Measurements from ENCODE around the gene FSTL1. TPM values are rescaled to one million over a fixed set of nuclear protein-coding genes. Genes with fewer than 3 reads are reported as not detected.

FSTL1 gene
- total RNA-seq, 2 experiments from 2014 or later = 1.0 to 2.9 TPM

DNA sequence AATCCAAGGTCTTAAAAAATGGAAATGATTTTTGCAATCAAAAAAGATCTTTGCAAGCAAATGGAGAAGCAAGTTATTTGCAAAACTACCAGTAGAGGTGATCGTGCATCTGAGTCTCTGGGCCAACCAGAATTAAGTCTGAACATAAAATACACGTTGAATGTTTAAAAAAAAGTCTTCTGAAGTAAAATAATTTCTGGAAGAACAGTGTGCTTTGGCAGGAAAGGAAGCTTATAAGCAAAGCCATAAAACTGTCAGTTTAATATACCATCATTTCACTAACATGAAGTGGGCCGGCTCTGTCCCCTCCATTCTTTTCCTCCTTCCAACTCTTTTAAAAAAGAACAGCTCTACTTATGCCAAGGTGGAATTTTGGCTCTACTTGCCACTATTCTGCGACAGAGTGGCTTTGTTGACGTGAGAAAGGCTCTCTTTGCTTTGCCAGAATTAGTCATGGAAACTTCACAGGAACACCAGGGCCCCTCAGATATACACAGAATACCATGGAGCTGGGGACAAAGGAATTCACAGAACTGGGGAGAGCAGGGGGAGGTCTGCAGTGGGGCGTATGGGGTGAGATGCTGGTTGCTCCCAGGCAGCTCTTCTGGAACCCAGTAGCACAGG is 29.8 kb downstream of the FSTL1 start:
- no peaks in the 10 kb centered on the region for H3K27me3 Mint-ChIP-seq
- peaks cover 6% of the 10 kb centered on the region for H3K4me1 Mint-ChIP-seq (ENCODE audit: low read depth)
- ChIA-PET POLR2A (no interaction called here), CTCF (interaction anchor here (1.4 to 4.2 kb wide), 2 partner anchors 138 to 176 kb away, joined by 3 to 29 read pairs; no protein-coding TSS in a partner anchor)
- no peak overlapping the region for H3K4me3 Mint-ChIP-seq
- ATAC-seq = no peak
- TF ChIP-seq CTCF (IDR thresholded peaks at IDR 0.05) = no peak
- no peak for DNase-seq
- intact Hi-C loops (cut with micrococcal nuclease) = no loop called here
- H3K27ac Mint-ChIP-seq = no peak overlapping the region
- H3K36me3 Mint-ChIP-seq (ENCODE audit: low read depth) = no peaks in the 10 kb centered on the region
- no peaks in the 10 kb centered on the region for H3K9me3 Mint-ChIP-seq

- no peaks in the 10 kb centered on the region for H3K27me3 Mint-ChIP-seq
- H3K27ac Mint-ChIP-seq = no peak overlapping the region
- ATAC-seq (no peak), DNase-seq (no peak)
- intact Hi-C loops (cut with micrococcal nuclease) = no loop called here
- ChIA-PET CTCF (interaction anchor here (0.7 to 4.2 kb wide), 3 partner anchors 138 to 175 kb away, joined by 3 to 29 read pairs (median 5); no protein-coding TSS in a partner anchor), POLR2A (no interaction called here)
- TF ChIP-seq CTCF (IDR thresholded peaks at IDR 0.05) = no peak
- no peak overlapping the region for H3K4me3 Mint-ChIP-seq
- H3K36me3 Mint-ChIP-seq (ENCODE audit: low read depth) = no peaks in the 10 kb centered on the region
- peaks cover 6% of the 10 kb centered on the region for H3K4me1 Mint-ChIP-seq (ENCODE audit: low read depth)
- no peaks in the 10 kb centered on the region for H3K9me3 Mint-ChIP-seq
These were observed 30.4 kb downstream of the FSTL1 start for GRCh38 chr3:120420360-120420759.

- ChIA-PET POLR2A (no interaction called here), CTCF (interaction anchor here (0.7 to 4.6 kb wide), 8 partner anchors 10 to 175 kb away, joined by 3 to 131 read pairs (median 8); no protein-coding TSS in a partner anchor)
These were observed 31.0 kb downstream of the FSTL1 start for GRCh38 chr3:120419797-120420196.

DNA sequence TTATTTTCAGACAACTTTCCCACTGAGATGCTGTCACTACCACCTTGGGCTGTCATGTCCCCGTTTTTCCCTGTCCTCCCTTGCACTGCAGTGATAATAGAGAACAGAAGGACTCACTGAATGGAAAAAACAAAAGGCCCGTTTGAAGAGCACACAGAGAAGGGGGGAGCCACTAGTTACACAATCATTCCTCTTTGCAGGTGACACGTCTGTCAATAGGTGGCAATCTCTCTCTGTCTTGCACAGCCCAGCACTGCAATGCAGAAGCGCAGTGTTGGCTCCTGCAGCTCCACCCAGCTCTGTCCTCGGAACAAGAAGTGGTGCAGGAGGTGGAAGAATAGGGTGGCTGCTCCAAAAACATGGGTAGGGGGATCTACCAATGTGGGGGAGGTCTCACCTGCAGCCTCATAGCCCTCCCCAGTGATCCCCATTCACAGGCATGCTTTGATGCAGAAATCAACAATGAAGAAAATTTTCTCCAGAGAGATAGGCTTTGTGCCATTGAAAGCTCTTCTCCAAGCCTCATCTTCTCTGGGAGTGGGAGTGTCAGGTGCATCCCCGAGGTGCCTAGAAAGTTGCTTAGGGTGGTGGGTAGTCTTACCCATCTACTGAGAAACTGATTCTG is 31.8 kb downstream of the FSTL1 start:
- DNase-seq (peak; percentile 40), ATAC-seq (peak; percentile 58)
- no peaks in the 10 kb centered on the region for H3K36me3 Mint-ChIP-seq (ENCODE audit: low read depth)
- CTCF ChIA-PET = interaction anchor here (0.7 to 4.6 kb wide), 13 partner anchors 10 to 527 kb away, joined by 3 to 131 read pairs (median 12); partner anchors contain the start of genes LRRC58 and NDUFB4
- no peaks in the 10 kb centered on the region for H3K27me3 Mint-ChIP-seq
- intact Hi-C loops (cut with micrococcal nuclease) = loop anchor here (5.0 kb wide), 2 partner anchors 72 to 138 kb away; partner anchors contain the start of gene LRRC58
- no peaks in the 10 kb centered on the region for H3K9me3 Mint-ChIP-seq
- no peak overlapping the region for H3K27ac Mint-ChIP-seq
- no peak for TF ChIP-seq CTCF (IDR thresholded peaks at IDR 0.05)
- peaks cover 6% of the 10 kb centered on the region for H3K4me1 Mint-ChIP-seq (ENCODE audit: low read depth)
- H3K4me3 Mint-ChIP-seq = no peak overlapping the region
- POLR2A ChIA-PET = no interaction called here

More at GRCh38 chr3:120419797-120420196, 31.0 kb downstream of the FSTL1 start:
- TF ChIP-seq CTCF (IDR thresholded peaks at IDR 0.05) = no peak
- DNase-seq (no peak), ATAC-seq (no peak)
- no peak overlapping the region for H3K27ac Mint-ChIP-seq
- intact Hi-C loops (cut with micrococcal nuclease) = loop anchor here (5.0 kb wide), 2 partner anchors 72 to 138 kb away; partner anchors contain the start of gene LRRC58
- peaks cover 6% of the 10 kb centered on the region for H3K4me1 Mint-ChIP-seq (ENCODE audit: low read depth)
- H3K36me3 Mint-ChIP-seq (ENCODE audit: low read depth) = no peaks in the 10 kb centered on the region
- H3K27me3 Mint-ChIP-seq = no peaks in the 10 kb centered on the region
- H3K4me3 Mint-ChIP-seq = no peak overlapping the region
- H3K9me3 Mint-ChIP-seq = no peaks in the 10 kb centered on the region

DNA sequence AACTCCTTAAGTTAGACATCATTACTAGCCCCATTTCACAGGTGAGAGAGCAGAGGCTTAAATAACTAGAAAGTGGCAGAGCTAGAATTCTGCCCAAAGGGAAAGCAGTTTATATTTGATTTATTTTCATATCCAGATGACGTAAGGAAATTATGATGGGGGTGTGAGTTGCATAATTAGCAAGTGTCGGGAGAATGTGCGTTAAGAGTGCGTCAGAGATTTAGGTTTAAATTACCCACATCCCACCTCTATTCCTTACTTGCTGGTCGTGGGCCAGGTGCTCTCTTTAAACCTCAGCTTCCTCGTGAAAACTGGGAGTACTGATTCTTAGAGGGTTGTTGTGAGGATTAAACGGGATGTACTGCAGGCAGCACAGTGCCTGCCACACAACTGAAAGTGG is 32.3 kb downstream of the FSTL1 start:
- no peak for ATAC-seq
- peaks cover 6% of the 10 kb centered on the region for H3K4me1 Mint-ChIP-seq (ENCODE audit: low read depth)
- intact Hi-C loops (cut with micrococcal nuclease) = loop anchor here (5.0 kb wide), 2 partner anchors 71 to 139 kb away; partner anchors contain the start of gene LRRC58
- TF ChIP-seq CTCF (IDR thresholded peaks at IDR 0.05) = no peak
- no peaks in the 10 kb centered on the region for H3K36me3 Mint-ChIP-seq (ENCODE audit: low read depth)
- no peak overlapping the region for H3K4me3 Mint-ChIP-seq
- no peaks in the 10 kb centered on the region for H3K27me3 Mint-ChIP-seq
- H3K9me3 Mint-ChIP-seq = no peaks in the 10 kb centered on the region
- ChIA-PET CTCF (interaction anchor here (0.6 to 4.6 kb wide), 26 partner anchors 8 to 604 kb away, joined by 3 to 131 read pairs (median 10); partner anchors contain the start of gene LRRC58), POLR2A (interaction anchor here (1.3 kb wide), 1 partner anchor 68 kb away, joined by 4 read pairs; no protein-coding TSS in a partner anchor)
- no peak overlapping the region for H3K27ac Mint-ChIP-seq
- no peak for DNase-seq

Data from activated CD8-positive, alpha-beta T cell treated with anti-CD3 and anti-CD28 coated beads for 36 hours (primary cell).